Measurements from ENCODE around the gene SETD3.

SETD3 gene

DNA sequence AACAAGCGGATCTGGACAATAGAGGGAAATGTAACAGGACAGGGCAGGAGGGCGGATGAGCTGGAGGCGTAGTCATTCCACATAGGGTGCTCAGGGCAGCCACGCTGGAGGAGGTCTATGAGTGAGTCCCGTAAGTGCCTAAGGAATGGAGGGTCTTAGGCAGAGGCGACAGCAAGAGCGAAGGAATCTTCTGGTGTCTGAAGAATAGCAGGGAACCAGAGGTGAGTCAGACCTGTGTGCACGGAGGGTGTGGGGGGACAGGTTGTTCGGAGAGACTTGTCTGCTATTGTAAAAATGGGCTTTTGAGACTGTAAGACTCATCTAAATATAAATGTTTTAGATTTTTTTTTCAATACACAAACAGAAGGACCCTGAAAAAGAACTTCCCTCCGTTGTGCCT is 70.6 kb downstream of the SETD3 start:
- DNase-seq (ENCODE audit: insufficient read length, low spot score) (no peak), FAIRE-seq (no peak)
- TF ChIP-seq POU2F2 (IDR thresholded peaks at IDR 0.05; ENCODE audit: low read depth, low read length) (no peak), TAF1 (IDR thresholded peaks at IDR 0.05; ENCODE audit: low read depth, low read length) (no peak), POLR2AphosphoS5 (IDR thresholded peaks at IDR 0.05; ENCODE audit: low read depth, low read length) (no peak), POLR2A (IDR thresholded peaks at IDR 0.05; ENCODE audit: low read depth, low read length) (no peak), PAX5 (IDR thresholded peaks at IDR 0.05; ENCODE audit: insufficient read depth, low read length, severe bottlenecking) (no peak)

DNA sequence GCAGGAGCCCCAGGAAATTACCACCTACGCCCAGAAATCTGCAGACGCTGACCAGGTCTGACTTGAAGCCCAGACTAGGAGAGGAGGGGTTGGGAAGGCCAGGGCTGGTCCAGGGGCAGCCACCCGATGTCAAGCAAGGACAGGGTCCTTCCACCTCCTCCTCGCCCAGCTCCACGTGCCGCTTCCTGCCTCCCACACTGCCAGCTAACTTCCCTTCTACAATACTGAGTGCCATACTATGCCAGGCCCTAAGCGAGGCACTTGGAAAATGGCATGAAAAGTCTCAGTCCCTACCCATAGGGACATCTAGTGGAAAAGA is 71.7 kb downstream of the SETD3 start:
- TF ChIP-seq SPI1 (IDR thresholded peaks at IDR 0.05; ENCODE audit: low read depth, low read length): no peak
- TF ChIP-seq POU2F2 (IDR thresholded peaks at IDR 0.05; ENCODE audit: low read depth, low read length): no peak
- no peak for TF ChIP-seq TAF1 (IDR thresholded peaks at IDR 0.05; ENCODE audit: low read depth, low read length)
- TF ChIP-seq POLR2A (IDR thresholded peaks at IDR 0.05; ENCODE audit: low read depth, low read length): no peak
- TF ChIP-seq PAX5 (IDR thresholded peaks at IDR 0.05; ENCODE audit: insufficient read depth, low read length, severe bottlenecking): no peak
- no peak for TF ChIP-seq POLR2AphosphoS5 (IDR thresholded peaks at IDR 0.05; ENCODE audit: low read depth, low read length)
- FAIRE-seq (no peak), DNase-seq (ENCODE audit: insufficient read length, low spot score) (no peak)

DNA sequence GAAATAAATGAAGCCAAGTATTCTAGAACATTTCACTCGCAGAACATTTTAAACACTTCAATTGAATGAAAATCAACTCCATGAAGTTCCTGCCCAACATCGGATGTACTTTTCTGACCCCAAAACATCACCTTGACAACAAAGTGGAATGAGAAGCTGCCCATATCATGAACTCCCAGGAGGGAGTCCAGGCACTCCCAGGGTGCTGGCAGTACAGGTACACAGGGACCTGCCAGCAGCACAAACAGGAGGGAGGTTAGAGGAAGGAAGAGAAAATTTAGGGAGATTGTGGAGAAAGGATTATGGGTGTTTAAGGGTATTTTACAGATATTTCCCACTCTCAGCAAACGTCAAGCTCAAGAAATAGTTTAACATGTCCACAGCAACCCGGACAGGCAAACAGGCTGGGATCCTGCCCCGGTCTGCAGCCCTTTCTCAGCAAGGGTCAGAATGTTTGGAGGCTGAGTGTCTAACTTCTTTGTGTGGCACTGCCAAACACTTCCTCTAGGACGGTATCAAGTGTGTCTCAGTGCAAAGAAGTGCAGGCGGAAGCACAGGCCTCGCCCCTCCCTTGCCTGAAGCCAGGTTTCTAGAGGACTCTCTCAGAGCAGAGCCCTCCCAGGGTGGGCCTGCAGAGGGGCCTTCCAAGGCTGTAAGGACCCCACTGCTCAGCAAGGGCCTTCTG is 72.2 kb downstream of the SETD3 start:
- no peak for TF ChIP-seq TAF1 (IDR thresholded peaks at IDR 0.05; ENCODE audit: low read depth, low read length)
- no peak for TF ChIP-seq POLR2A (IDR thresholded peaks at IDR 0.05; ENCODE audit: low read depth, low read length)
- no peak for TF ChIP-seq SPI1 (IDR thresholded peaks at IDR 0.05; ENCODE audit: low read depth, low read length)
- no peak for TF ChIP-seq POLR2AphosphoS5 (IDR thresholded peaks at IDR 0.05; ENCODE audit: low read depth, low read length)
- no peak for TF ChIP-seq PAX5 (IDR thresholded peaks at IDR 0.05; ENCODE audit: insufficient read depth, low read length, severe bottlenecking)
- no peak for TF ChIP-seq POU2F2 (IDR thresholded peaks at IDR 0.05; ENCODE audit: low read depth, low read length)
- DNase-seq (ENCODE audit: insufficient read length, low spot score): no peak
- no peak for FAIRE-seq

DNA sequence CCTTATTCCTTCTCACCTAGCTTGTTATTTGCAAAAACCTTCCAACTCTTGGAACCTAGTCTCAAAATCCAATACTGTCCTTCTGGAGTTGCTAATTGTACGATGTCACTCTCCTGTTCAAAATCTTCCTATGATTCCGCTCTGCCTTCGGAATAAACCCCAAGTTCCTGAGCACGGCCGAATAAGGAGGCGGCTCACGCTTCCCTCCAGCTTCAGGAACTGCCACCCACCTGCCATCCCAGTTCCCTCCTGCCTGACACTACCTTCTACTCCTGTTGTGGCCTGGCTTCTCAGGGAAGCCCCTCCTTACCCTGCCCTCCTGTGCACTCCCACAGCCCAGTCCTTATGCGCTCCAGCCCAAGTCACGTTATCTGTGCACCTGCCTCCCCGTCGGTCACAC is 73.2 kb downstream of the SETD3 start:
- no peak for DNase-seq (ENCODE audit: insufficient read length, low spot score)
- no peak for FAIRE-seq
- TF ChIP-seq POLR2A (IDR thresholded peaks at IDR 0.05; ENCODE audit: low read depth, low read length) (no peak), SPI1 (IDR thresholded peaks at IDR 0.05; ENCODE audit: low read depth, low read length) (no peak), TAF1 (IDR thresholded peaks at IDR 0.05; ENCODE audit: low read depth, low read length) (no peak), POLR2AphosphoS5 (IDR thresholded peaks at IDR 0.05; ENCODE audit: low read depth, low read length) (no peak), PAX5 (IDR thresholded peaks at IDR 0.05; ENCODE audit: insufficient read depth, low read length, severe bottlenecking) (no peak), POU2F2 (IDR thresholded peaks at IDR 0.05; ENCODE audit: low read depth, low read length) (no peak)

DNA sequence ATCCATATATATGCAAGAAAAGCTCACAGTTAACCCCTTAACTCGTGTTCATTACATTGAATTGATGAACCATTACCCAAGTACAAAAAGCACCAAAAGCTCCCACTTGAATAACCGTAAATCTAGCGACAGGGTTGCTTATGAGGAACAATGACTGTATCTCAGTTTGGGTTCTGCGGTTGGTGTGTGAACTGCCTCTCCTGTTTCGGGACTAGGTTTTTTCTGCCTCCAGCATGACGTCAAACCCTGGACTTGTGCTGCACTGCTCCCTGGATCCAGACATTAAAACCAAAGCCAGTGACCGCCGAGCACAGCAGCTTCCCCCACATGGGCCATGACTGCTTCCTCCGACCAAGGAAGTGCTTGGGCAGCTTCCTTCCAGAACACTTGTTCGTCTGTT is 77.7 kb downstream of the SETD3 start:
- FAIRE-seq (no peak), DNase-seq (ENCODE audit: insufficient read length, low spot score) (no peak)
- TF ChIP-seq POLR2AphosphoS5 (IDR thresholded peaks at IDR 0.05; ENCODE audit: low read depth, low read length) (no peak), POU2F2 (IDR thresholded peaks at IDR 0.05; ENCODE audit: low read depth, low read length) (no peak), TAF1 (IDR thresholded peaks at IDR 0.05; ENCODE audit: low read depth, low read length) (no peak), SPI1 (IDR thresholded peaks at IDR 0.05; ENCODE audit: low read depth, low read length) (no peak), POLR2A (IDR thresholded peaks at IDR 0.05; ENCODE audit: low read depth, low read length) (no peak), PAX5 (IDR thresholded peaks at IDR 0.05; ENCODE audit: insufficient read depth, low read length, severe bottlenecking) (no peak)

DNA sequence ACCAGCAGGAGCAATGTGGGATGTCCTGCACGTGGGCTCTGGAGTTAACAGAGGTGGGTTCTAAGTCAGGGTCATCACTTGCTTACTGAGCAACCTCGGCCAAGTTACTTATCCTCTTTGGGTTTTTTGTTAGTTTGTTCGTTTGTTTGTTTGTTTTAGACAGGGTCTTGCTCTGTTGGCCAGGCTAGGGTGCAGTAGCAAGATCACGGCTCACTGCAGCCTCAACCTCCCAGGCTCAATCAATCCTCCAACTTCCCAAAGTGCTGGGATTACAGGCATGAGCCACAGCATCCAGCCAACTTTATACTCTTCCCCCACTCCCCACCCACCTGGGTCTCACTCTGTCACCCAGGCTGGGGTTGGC is 78.4 kb downstream of the SETD3 start:
- no peak for DNase-seq (ENCODE audit: insufficient read length, low spot score)
- TF ChIP-seq PAX5 (IDR thresholded peaks at IDR 0.05; ENCODE audit: insufficient read depth, low read length, severe bottlenecking) (no peak), TAF1 (IDR thresholded peaks at IDR 0.05; ENCODE audit: low read depth, low read length) (no peak), POU2F2 (IDR thresholded peaks at IDR 0.05; ENCODE audit: low read depth, low read length) (no peak), POLR2AphosphoS5 (IDR thresholded peaks at IDR 0.05; ENCODE audit: low read depth, low read length) (no peak), POLR2A (IDR thresholded peaks at IDR 0.05; ENCODE audit: low read depth, low read length) (no peak), SPI1 (IDR thresholded peaks at IDR 0.05; ENCODE audit: low read depth, low read length) (no peak)
- FAIRE-seq: no peak

DNA sequence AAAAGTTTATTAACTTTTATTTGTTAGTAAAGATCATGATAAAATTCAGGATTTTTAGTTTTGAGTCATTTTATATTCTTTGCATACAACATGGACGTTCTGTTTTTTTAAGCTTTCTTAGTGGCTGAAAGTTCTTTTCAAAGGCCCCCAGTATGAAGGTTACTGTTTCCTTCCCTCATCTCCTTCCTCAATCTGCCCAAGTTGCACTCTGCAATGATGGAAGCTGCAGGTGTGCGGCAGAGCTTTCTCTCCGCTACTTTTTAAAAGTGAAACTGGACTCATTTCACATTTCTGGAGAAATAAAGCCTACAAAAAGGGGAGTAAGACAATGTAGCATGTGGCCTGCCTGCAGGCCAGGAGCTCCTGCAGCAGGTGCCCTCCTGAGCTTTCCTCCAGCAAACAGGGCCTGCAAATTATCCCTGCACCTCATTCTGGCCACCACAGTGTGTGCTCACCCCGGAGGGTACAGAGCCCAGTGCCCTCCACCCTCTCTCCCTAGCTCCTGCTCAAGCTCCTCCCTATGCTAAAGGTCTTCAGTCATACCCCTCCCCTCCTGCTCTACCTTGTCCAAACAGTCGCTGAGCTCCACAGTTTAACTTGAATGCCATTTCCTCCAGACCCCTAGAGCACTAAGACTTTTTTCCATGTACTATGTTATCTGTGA is 78.9 kb downstream of the SETD3 start:
- FAIRE-seq (no peak), DNase-seq (ENCODE audit: insufficient read length, low spot score) (no peak)
- TF ChIP-seq SPI1 (IDR thresholded peaks at IDR 0.05; ENCODE audit: low read depth, low read length) (no peak), PAX5 (IDR thresholded peaks at IDR 0.05; ENCODE audit: insufficient read depth, low read length, severe bottlenecking) (no peak), POLR2AphosphoS5 (IDR thresholded peaks at IDR 0.05; ENCODE audit: low read depth, low read length) (no peak), TAF1 (IDR thresholded peaks at IDR 0.05; ENCODE audit: low read depth, low read length) (no peak), POLR2A (IDR thresholded peaks at IDR 0.05; ENCODE audit: low read depth, low read length) (no peak), POU2F2 (IDR thresholded peaks at IDR 0.05; ENCODE audit: low read depth, low read length) (no peak)

DNA sequence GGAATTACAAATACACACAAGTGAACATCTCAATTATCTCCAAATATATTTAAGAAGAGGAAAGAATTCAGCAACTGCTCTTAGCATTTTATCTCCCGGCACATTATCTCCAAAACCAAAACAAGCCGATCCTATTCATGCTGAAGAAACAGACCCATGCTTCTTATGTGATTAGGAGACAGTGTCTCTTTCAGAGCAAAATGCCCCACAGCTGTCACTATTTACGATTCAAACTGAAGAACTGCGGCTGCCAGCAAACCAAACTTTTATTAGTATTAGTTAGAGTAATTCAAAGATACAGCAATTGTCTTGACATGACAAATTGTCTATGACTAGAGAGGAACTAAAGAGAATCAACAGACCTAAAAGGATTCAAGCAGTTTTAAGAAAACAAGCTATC is 79.4 kb downstream of the SETD3 start:
- no peak for DNase-seq (ENCODE audit: insufficient read length, low spot score)
- TF ChIP-seq SPI1 (IDR thresholded peaks at IDR 0.05; ENCODE audit: low read depth, low read length) (no peak), POLR2AphosphoS5 (IDR thresholded peaks at IDR 0.05; ENCODE audit: low read depth, low read length) (no peak), POU2F2 (IDR thresholded peaks at IDR 0.05; ENCODE audit: low read depth, low read length) (no peak), TAF1 (IDR thresholded peaks at IDR 0.05; ENCODE audit: low read depth, low read length) (no peak), POLR2A (IDR thresholded peaks at IDR 0.05; ENCODE audit: low read depth, low read length) (no peak), PAX5 (IDR thresholded peaks at IDR 0.05; ENCODE audit: insufficient read depth, low read length, severe bottlenecking) (no peak)
- FAIRE-seq: no peak

DNA sequence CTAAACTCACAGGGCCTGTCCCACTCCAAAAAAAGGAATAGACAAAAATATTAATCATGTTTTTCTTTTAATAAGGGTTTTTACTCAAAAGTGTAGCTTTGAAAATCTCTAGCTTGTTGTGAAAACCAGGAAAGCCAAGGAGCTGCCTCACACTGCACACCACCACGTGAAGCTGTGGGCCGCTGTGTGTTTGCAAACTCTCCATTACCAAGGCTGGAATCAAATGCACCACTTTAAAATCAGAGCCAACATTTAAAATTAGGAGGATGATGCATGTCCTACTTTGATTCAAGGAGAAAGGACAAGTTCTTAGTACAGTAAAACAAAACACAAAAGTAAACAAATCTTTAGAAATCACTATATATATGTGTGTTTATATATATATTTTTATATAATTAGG is 83.0 kb downstream of the SETD3 start:
- FAIRE-seq: no peak

More for the DNA sequence above, 83.0 kb downstream of the SETD3 start:
- TF ChIP-seq POU2F2 (IDR thresholded peaks at IDR 0.05; ENCODE audit: low read depth, low read length) (no peak), POLR2AphosphoS5 (IDR thresholded peaks at IDR 0.05; ENCODE audit: low read depth, low read length) (no peak), POLR2A (IDR thresholded peaks at IDR 0.05; ENCODE audit: low read depth, low read length) (no peak)
- DNase-seq (ENCODE audit: insufficient read length, low spot score): no peak
